Glutamatergic neuron (in vitro differentiated cells): ENCODE results near the gene ZBTB7C. TPM values are rescaled to one million over a fixed set of nuclear protein-coding genes. Genes with fewer than 3 reads are reported as not detected.

Experiments
- DNase-seq: peaks from one replicate; pipeline ENCODE4 v3.0.0; 2022
- H3K27ac Mint-ChIP-seq: one replicate; pipeline ENCODE4 v1.8.0; 2020; ENCODE audit warnings: mild to moderate bottlenecking, mixed read lengths, inconsistent platforms; ENCODE audit not compliant: unreplicated experiment
- H3K27me3 Mint-ChIP-seq: one replicate; pipeline ENCODE4 v1.8.0; 2020; ENCODE audit warnings: mild to moderate bottlenecking, moderate library complexity, mixed read lengths, inconsistent platforms; ENCODE audit not compliant: unreplicated experiment
- H3K36me3 Mint-ChIP-seq: one replicate; pipeline ENCODE4 v1.8.0; 2020; ENCODE audit warnings: mild to moderate bottlenecking, mixed read lengths, inconsistent platforms; ENCODE audit not compliant: unreplicated experiment
- H3K4me1 Mint-ChIP-seq: one replicate; pipeline ENCODE4 v1.8.0; 2020; ENCODE audit warnings: mild to moderate bottlenecking, low read depth, mixed read lengths, inconsistent platforms; ENCODE audit not compliant: unreplicated experiment
- H3K4me3 Mint-ChIP-seq: one replicate; pipeline ENCODE4 v1.8.0; 2020; ENCODE audit warnings: mild to moderate bottlenecking, mixed read lengths, inconsistent platforms; ENCODE audit not compliant: unreplicated experiment
- H3K9me3 Mint-ChIP-seq: one replicate; pipeline ENCODE4 v1.8.0; 2020; ENCODE audit warnings: mild to moderate bottlenecking, moderate library complexity, mixed read lengths, inconsistent platforms; ENCODE audit not compliant: unreplicated experiment
- total RNA-seq: library from RNA; stranded (reverse); fragmentation: NEBNext Ultra II Directional; extraction: Animal tissue kit (Norgen Biotek cat#: 25700); gene quantifications from one replicate; pipeline ENCODE4 v1.2.1, GENCODE V29; 2021; ENCODE audit not compliant: unreplicated experiment
- TF ChIP-seq, protein P1 (sequence below): fragments of 200-600 bp; sonication (generic); IDR thresholded peaks from one replicate; pipeline ENCODE4 v1.5.0; 2021; ENCODE audit not compliant: partially characterized antibody, unreplicated experiment

ZBTB7C gene
- total RNA-seq, 1 donor from 2014 or later = 10.6 TPM

DNA sequence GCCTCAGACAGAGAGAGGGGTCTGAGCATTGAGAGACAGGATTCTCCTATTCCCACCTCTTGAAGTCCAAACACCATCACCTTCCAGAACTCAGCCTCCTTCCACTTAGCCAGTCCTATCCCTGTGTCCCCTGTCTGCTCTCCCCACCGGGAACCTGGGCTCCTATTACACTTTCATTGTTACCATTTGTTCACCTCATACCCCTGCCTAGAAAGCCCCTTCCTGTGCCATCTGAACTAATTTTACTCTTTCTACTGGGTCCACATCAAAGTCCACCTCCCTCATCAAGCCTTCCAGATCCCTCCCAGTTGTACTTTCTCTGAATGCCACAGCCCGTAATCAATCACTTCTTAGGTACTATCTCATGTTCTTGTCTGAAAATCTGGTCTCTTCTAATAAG, 220.6 kb downstream of the ZBTB7C start:
- H3K4me1 Mint-ChIP-seq = peaks cover 22% of the 10 kb centered on the region
- H3K9me3 Mint-ChIP-seq = no peaks in the 10 kb centered on the region
- no peaks in the 10 kb centered on the region for H3K27me3 Mint-ChIP-seq
- H3K4me3 Mint-ChIP-seq = no peak overlapping the region
- H3K27ac Mint-ChIP-seq = no peak overlapping the region
- TF ChIP-seq, protein P1, sequence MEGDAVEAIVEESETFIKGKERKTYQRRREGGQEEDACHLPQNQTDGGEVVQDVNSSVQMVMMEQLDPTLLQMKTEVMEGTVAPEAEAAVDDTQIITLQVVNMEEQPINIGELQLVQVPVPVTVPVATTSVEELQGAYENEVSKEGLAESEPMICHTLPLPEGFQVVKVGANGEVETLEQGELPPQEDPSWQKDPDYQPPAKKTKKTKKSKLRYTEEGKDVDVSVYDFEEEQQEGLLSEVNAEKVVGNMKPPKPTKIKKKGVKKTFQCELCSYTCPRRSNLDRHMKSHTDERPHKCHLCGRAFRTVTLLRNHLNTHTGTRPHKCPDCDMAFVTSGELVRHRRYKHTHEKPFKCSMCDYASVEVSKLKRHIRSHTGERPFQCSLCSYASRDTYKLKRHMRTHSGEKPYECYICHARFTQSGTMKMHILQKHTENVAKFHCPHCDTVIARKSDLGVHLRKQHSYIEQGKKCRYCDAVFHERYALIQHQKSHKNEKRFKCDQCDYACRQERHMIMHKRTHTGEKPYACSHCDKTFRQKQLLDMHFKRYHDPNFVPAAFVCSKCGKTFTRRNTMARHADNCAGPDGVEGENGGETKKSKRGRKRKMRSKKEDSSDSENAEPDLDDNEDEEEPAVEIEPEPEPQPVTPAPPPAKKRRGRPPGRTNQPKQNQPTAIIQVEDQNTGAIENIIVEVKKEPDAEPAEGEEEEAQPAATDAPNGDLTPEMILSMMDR = no peak
- no peak for DNase-seq
- no peaks in the 10 kb centered on the region for H3K36me3 Mint-ChIP-seq

DNA sequence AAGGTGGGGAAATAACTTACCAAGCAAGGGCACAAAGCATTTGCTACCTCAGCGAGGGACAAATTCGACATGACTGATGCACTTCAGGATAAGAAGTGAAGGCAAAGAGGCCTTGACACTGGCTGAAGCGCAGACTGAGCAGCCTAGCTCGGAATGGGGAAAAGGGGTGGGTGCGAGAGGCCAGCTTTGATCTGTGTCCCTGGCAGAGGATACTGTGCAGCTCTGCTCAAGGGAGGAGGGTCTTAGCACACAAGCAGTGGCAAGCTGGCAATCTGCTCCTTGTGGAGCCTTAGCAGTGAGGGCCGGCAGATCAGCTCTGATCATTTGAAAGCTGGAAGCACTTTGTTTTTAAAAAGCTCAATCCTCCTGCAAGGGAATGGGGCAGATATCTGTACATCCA, 222.3 kb downstream of the ZBTB7C start:
- DNase-seq = no peak
- peak overlapping the region; percentile 1 for H3K4me3 Mint-ChIP-seq
- no peaks in the 10 kb centered on the region for H3K27me3 Mint-ChIP-seq
- no peaks in the 10 kb centered on the region for H3K36me3 Mint-ChIP-seq
- peak overlapping the region; percentile 65 for H3K27ac Mint-ChIP-seq
- H3K9me3 Mint-ChIP-seq = no peaks in the 10 kb centered on the region
- TF ChIP-seq, protein P1 = no peak
- H3K4me1 Mint-ChIP-seq = peaks cover 24% of the 10 kb centered on the region

DNA sequence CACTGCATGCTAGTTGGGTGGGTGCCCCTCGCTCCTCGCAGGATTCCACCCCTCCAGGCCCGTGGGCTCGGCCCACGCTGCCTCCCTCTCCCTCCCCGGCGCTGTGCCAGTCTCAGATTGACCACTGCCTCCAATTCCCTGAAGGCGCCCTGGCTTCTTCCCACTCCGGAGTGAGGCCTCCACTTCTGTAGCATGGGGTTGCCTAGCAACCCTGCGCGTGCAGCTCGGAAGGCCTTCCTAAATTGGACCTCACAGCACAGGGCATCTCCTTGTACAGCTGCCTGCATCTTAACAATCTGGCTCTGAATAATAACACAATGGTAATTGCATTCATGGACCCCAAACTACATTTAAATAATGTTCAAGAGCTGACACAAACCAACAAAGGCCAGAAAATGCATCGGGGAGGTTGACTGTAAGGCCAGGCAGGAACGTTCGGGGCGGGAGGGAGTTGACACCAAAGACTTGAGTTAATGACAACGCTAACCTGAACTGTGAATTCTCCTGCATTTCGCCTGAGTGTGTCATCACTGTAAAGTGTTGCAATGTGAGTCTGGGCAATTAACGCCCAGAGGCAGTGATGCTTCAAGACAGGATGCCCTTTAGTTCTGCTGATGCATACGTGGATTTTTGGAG, 222.9 kb downstream of the ZBTB7C start:
- peak overlapping the region; percentile 65 for H3K27ac Mint-ChIP-seq
- H3K4me1 Mint-ChIP-seq = peaks cover 24% of the 10 kb centered on the region
- DNase-seq = peak; percentile 74
- H3K27me3 Mint-ChIP-seq = no peaks in the 10 kb centered on the region
- H3K9me3 Mint-ChIP-seq = no peaks in the 10 kb centered on the region
- H3K36me3 Mint-ChIP-seq = no peaks in the 10 kb centered on the region
- peak overlapping the region; percentile 41 for H3K4me3 Mint-ChIP-seq
- TF ChIP-seq, protein P1 = no peak

DNA sequence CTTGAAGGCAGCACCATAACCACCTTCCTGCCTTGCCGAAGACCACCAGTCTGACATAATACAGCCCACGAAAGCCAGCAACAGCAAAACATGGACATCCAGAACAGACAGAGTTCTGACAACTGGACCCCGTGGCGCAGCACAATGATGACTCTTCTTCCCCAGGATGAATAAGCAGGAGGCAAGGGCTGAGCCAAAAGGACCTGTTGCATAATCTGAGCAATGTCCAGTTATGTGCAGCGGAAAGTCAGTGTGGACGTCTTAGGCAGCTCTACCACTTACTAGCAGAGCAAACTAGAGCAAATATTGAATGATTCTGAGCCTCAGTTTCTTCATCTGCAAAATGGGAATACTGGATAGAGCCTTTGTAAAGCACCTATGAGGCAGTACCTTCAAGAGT, 225.1 kb downstream of the ZBTB7C start:
- Mint-ChIP-seq H3K27ac (no peak overlapping the region), H3K4me1 (peaks cover 24% of the 10 kb centered on the region), H3K4me3 (no peak overlapping the region), H3K9me3 (no peaks in the 10 kb centered on the region), H3K27me3 (no peaks in the 10 kb centered on the region), H3K36me3 (no peaks in the 10 kb centered on the region)
- DNase-seq = no peak
- TF ChIP-seq, protein P1 = no peak

DNA sequence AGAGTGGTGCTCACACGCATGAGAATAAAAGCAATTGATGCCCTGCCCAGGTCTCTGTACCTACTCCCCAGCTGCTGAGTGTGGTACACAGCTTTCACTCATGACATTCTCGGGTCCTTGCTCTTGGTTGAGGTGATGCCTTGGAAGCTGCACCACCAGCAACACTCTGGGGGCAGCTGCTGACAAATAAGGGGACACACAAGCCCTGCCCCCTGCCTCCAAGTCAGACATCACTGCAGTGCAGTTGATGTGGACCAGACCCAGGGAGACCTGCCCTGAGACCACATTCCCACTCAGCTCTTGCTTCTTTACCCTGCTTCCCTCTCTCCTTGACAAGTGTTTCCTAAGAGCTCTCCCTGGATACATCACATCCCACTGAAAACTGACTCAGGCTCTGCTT, 225.6 kb downstream of the ZBTB7C start:
- Mint-ChIP-seq H3K27me3 (no peaks in the 10 kb centered on the region), H3K27ac (no peak overlapping the region), H3K4me3 (no peak overlapping the region), H3K9me3 (no peaks in the 10 kb centered on the region), H3K36me3 (no peaks in the 10 kb centered on the region), H3K4me1 (peaks cover 24% of the 10 kb centered on the region)
- TF ChIP-seq, protein P1 = no peak
- DNase-seq = no peak
